Kidney epithelial cell (primary cell): ENCODE measurements around the gene STX12. TPM values are rescaled to one million over a fixed set of nuclear protein-coding genes. Genes with fewer than 3 reads are reported as not detected.

Experiments used
- DNase-seq: peaks from one replicate; pipeline ENCODE4 v3.0.0-alpha.2; 2010; ENCODE audit warnings: low read depth
- H3K27me3 ChIP-seq: 2 replicates; pipeline ENCODE4 v1.6.0; 2011; ENCODE audit warnings: low read length; ENCODE audit not compliant: control insufficient read depth, insufficient read depth
- H3K36me3 ChIP-seq: 2 replicates; pipeline ENCODE4 v1.5.1; 2011; ENCODE audit warnings: low read length; ENCODE audit not compliant: control insufficient read depth, insufficient read depth
- H3K4me3 ChIP-seq: 2 replicates; pipeline ENCODE4 v1.5.1; 2011; ENCODE audit warnings: low read depth, mild to moderate bottlenecking, control low read depth, low read length
- CTCF ChIP-seq: IDR thresholded peaks from 2 replicates; pipeline ENCODE4 v1.5.1; 2011; ENCODE audit warnings: mild to moderate bottlenecking, moderate library complexity, low read length, control low read depth, inconsistent platforms; ENCODE audit not compliant: insufficient read depth, poor library complexity, severe bottlenecking
- total RNA-seq: library from RNA; depleted of rRNA; stranded (reverse); fragments of >200 nt; gene quantifications from 2 replicates; pipeline ENCODE4 v1.2.3, GENCODE V29; 2015

The STX12 gene
- total RNA-seq, 1 donor from 2014 or later: 43.9 TPM

DNA sequence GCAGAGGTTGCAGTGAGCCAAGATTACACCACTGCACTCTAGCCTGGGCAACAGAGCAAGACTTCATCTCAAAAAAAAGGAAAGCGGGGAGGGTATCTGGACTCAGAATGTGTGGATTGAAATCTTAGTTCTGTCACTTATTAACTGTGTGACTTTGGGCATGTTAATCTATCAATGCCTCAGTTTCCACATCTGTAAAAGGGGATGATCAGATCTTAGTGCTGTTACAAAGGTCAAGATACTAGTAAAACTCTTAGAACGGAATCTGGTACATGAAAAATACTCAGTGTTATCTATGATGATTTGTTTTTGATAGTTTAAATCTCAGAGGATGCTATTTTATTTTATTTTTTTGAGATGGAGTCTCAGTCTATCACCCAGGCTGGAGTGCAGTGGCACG, 36.8 kb upstream of the STX12 start:
- TF ChIP-seq CTCF: no peak
- H3K27me3 ChIP-seq: no peaks in the 10 kb centered on the region
- peaks cover 2% of the 10 kb centered on the region for H3K36me3 ChIP-seq
- DNase-seq: no peak
- H3K4me3 ChIP-seq: no peak overlapping the region

- no peak for TF ChIP-seq CTCF
- no peak overlapping the region for H3K4me3 ChIP-seq
- DNase-seq: no peak
- no peaks in the 10 kb centered on the region for H3K27me3 ChIP-seq
- peaks cover 2% of the 10 kb centered on the region for H3K36me3 ChIP-seq
Observed at GRCh38 chr1:27741121-27741520, 31.9 kb upstream of the STX12 start.

DNA sequence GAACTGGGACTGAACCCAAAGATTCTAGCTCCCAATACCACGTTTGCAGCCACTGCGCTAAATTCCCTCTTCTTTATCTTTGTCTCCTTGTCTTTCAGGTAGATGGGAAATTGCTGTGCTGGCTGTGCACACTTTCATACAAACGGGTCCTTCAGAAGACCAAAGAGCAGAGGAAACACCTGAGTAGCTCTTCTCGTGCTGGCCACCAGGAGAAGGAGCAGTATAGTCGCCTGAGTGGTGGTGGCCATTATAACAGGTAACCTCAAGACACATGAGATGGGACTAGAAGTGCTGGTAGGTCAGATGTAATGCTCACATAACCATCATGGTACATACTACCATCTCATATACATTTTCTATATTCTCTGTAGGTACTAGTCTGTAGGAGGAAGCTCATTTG, 28.5 kb upstream of the STX12 start:
- no peak for TF ChIP-seq CTCF
- Histone ChIP-seq H3K4me3 (no peak overlapping the region), H3K27me3 (no peaks in the 10 kb centered on the region), H3K36me3 (no peaks in the 10 kb centered on the region)
- DNase-seq: no peak

- H3K36me3 ChIP-seq: no peaks in the 10 kb centered on the region
- DNase-seq: no peak
- no peak for TF ChIP-seq CTCF
- H3K4me3 ChIP-seq: no peak overlapping the region
- no peaks in the 10 kb centered on the region for H3K27me3 ChIP-seq
Observed at GRCh38 chr1:27745466-27745865, 27.6 kb upstream of the STX12 start.

DNA sequence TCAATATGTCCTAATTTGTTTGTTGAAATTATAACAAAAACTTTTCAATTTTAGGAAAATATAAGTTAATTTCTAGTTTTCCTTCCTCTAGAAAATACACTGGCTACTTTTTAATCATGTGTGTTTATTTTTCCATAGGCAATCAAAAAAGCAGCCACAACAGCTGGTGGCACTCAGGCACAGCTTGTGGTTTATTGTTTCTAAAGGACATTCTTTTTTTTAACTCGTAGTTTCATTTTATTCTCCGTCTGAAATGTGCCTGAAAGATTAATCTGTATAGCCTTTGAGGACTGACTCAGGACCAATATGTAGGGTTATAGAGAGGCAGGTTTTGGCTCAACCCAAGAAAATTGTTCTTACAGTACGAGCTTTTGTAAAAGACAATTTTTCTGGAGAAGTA, 20.7 kb upstream of the STX12 start:
- Histone ChIP-seq H3K27me3 (no peaks in the 10 kb centered on the region), H3K4me3 (no peak overlapping the region), H3K36me3 (no peaks in the 10 kb centered on the region)
- DNase-seq: no peak
- TF ChIP-seq CTCF: no peak

GRCh38 chr1:27755286-27755685, 17.7 kb upstream of the STX12 start:
- Histone ChIP-seq H3K4me3 (no peak overlapping the region), H3K27me3 (no peaks in the 10 kb centered on the region), H3K36me3 (no peaks in the 10 kb centered on the region)
- no peak for DNase-seq
- no peak for TF ChIP-seq CTCF
